PC-3 (cell line): ENCODE results near the gene SAPCD2.

ENCODE experiments used
- EZH2 ChIP-seq: fragments of 300-600 bp; sonication (generic); IDR thresholded peaks from one replicate; pipeline ENCODE4 v1.6.1; 2017; ENCODE audit warnings: antibody characterized with exemption, mild to moderate bottlenecking, low read length; ENCODE audit not compliant: unreplicated experiment
- TF ChIP-seq, protein P1 (sequence below): fragments of 300-600 bp; sonication (generic); conservative IDR thresholded peaks from 2 replicates; pipeline ENCODE4 v1.5.1; 2017; ENCODE audit warnings: antibody characterized with exemption, low read depth, mild to moderate bottlenecking, low read length

DNA sequence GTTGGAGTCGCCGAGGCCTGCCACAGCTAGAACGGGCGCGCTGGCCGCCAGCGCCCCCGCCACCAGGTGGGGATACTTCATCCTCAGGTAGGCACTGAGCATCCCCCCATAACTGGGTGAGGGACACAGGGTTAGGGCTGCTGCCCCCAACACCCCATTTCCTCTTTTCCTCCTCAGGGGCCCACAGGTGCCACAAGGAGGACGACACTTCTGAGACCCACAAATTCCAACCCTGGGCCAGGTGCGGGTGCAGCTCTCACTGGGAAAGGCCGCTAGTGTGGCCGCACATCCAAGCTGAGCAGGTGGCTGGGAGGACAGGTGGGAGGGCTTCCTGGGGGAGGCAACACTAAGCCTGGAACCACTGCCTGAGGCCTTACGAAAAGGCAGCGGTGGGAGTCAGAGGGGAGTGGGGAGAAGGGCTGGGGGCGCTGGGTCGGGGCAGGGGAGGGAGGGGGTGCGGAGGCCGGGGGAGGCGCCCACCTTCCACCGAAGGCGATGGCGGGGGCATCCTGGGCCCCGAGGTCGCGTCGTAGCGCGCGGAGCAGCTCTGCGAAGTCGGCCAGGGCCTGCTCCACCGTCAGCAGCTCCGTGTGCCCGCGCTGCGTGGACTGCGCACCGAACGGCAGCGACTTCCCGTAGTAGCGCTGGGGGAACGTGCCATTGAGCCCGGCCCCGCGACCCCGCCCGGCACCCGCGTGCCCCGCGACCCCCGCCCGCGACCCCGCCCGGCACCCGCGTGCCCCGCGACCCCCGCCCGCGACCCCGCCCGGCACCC lies 43.2 kb upstream of the SAPCD2 start:
- TF ChIP-seq, protein P1, sequence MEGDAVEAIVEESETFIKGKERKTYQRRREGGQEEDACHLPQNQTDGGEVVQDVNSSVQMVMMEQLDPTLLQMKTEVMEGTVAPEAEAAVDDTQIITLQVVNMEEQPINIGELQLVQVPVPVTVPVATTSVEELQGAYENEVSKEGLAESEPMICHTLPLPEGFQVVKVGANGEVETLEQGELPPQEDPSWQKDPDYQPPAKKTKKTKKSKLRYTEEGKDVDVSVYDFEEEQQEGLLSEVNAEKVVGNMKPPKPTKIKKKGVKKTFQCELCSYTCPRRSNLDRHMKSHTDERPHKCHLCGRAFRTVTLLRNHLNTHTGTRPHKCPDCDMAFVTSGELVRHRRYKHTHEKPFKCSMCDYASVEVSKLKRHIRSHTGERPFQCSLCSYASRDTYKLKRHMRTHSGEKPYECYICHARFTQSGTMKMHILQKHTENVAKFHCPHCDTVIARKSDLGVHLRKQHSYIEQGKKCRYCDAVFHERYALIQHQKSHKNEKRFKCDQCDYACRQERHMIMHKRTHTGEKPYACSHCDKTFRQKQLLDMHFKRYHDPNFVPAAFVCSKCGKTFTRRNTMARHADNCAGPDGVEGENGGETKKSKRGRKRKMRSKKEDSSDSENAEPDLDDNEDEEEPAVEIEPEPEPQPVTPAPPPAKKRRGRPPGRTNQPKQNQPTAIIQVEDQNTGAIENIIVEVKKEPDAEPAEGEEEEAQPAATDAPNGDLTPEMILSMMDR, result no peak
- TF ChIP-seq EZH2, result no peak
